Measurements from ENCODE around the gene CCDC61.

GRCh38 chr19:45996933-45997332 is 1.7 kb downstream of the CCDC61 start:
- no peak for TF ChIP-seq CTCF (IDR thresholded peaks at IDR 0.05; ENCODE audit: borderline replicate concordance, extremely low read depth, low read length, poor library complexity, severe bottlenecking)
- TF ChIP-seq EZH2 (IDR thresholded peaks at IDR 0.05; ENCODE audit: borderline replicate concordance, low read depth, low read length, severe bottlenecking) = no peak
